HepG2 (cell line): Measurements from ENCODE around the gene ZXDC. TPM values are rescaled to one million over a fixed set of nuclear protein-coding genes. Genes with fewer than 3 reads are reported as not detected.

ENCODE experiments used
- CENPT ChIP-seq: sonication (generic); formaldehyde crosslinking; IDR thresholded peaks from 2 replicates; pipeline ENCODE4 v1.8.0; 2022; ENCODE audit warnings: low read depth, mild to moderate bottlenecking, moderate library complexity, missing genetic modification reagents
- HNRNPLL ChIP-seq: fragments of 200-400 bp; formaldehyde crosslinking; IDR thresholded peaks from 2 replicates; pipeline ENCODE4 v1.6.1; 2017; ENCODE audit warnings: mild to moderate bottlenecking, low read depth, low read length; ENCODE audit not compliant: poor library complexity, severe bottlenecking
- IKZF4 ChIP-seq: sonication (generic); formaldehyde crosslinking; IDR thresholded peaks from 2 replicates; pipeline ENCODE4 v1.5.1; 2020; ENCODE audit warnings: borderline replicate concordance, mild to moderate bottlenecking, low read depth, missing genetic modification reagents; ENCODE audit errors: not compliant biosample characterization
- KAT7 ChIP-seq: IDR thresholded peaks from 2 replicates; pipeline ENCODE4 v1.6.1; 2018; ENCODE audit warnings: borderline replicate concordance, missing compliant biosample characterization
- KDM2A ChIP-seq: sonication (generic); formaldehyde crosslinking; IDR thresholded peaks from 2 replicates; pipeline ENCODE4 v1.4.0; 2020; ENCODE audit warnings: low read depth, missing genetic modification reagents, borderline replicate concordance
- MAFG ChIP-seq: sonication (generic); formaldehyde crosslinking; IDR thresholded peaks from 2 replicates; pipeline ENCODE4 v1.5.1; 2020; ENCODE audit warnings: mild to moderate bottlenecking, missing genetic modification reagents
- MXI1 ChIP-seq: IDR thresholded peaks from 3 replicates; pipeline ENCODE4 v1.6.1; 2012; ENCODE audit warnings: low read depth, low read length, inconsistent platforms, borderline replicate concordance
- MYC ChIP-seq: sonication (generic); formaldehyde crosslinking; IDR thresholded peaks from 2 replicates; pipeline ENCODE4 v1.9.0; 2021; ENCODE audit warnings: missing genetic modification reagents, borderline replicate concordance
- POLR2G ChIP-seq: fragments of 200-400 bp; formaldehyde crosslinking; IDR thresholded peaks from 2 replicates; pipeline ENCODE4 v1.6.1; 2018; ENCODE audit warnings: mild to moderate bottlenecking, low read depth, low read length, moderate library complexity
- RAD51 ChIP-seq: fragments of 450-650 bp; IDR thresholded peaks from 2 replicates; pipeline ENCODE4 v1.6.1; 2016; ENCODE audit warnings: borderline replicate concordance
- RARG ChIP-seq: sonication (generic); formaldehyde crosslinking; IDR thresholded peaks from 2 replicates; pipeline ENCODE4 v1.4.0; 2020; ENCODE audit warnings: low read depth, mild to moderate bottlenecking, missing genetic modification reagents
- ZBTB7A ChIP-seq: sonication (generic); formaldehyde crosslinking; IDR thresholded peaks from 2 replicates; pipeline ENCODE4 v1.8.0; 2022; ENCODE audit warnings: mild to moderate bottlenecking, missing genetic modification reagents
- ZFYVE20 ChIP-seq: sonication (generic); formaldehyde crosslinking; IDR thresholded peaks from 2 replicates; pipeline ENCODE4 v1.8.0; 2023; ENCODE audit warnings: low read depth, mild to moderate bottlenecking, moderate library complexity, missing genetic modification reagents, borderline replicate concordance
- ZNF33B ChIP-seq: sonication (generic); formaldehyde crosslinking; IDR thresholded peaks from 2 replicates; pipeline ENCODE4 v1.5.1; 2020; ENCODE audit warnings: mild to moderate bottlenecking, missing genetic modification reagents
- ZNF746 ChIP-seq: sonication (generic); formaldehyde crosslinking; IDR thresholded peaks from 2 replicates; pipeline ENCODE4 v1.8.0; 2022; ENCODE audit warnings: mild to moderate bottlenecking, missing genetic modification reagents
- ZNF841 ChIP-seq: sonication (generic); formaldehyde crosslinking; IDR thresholded peaks from 2 replicates; pipeline ENCODE4 v1.8.1; 2023; ENCODE audit warnings: missing genetic modification reagents, borderline replicate concordance
- polyA plus RNA-seq, 8 experiments: library from polyadenylated mRNA; depleted of rRNA in 3 of 8; stranded (reverse) in 7 of 8; unstranded in 1 of 8; fragments of >200 nt; fragmentation: Illumina TruSeq in 4 of 8; extraction: Trizol in 4 of 8; gene quantifications; 2 replicates each; pipeline versions ENCODE4 v1.2.1 to v1.2.3, GENCODE V29; 2011 to 2016; ENCODE audit warnings: low read depth in 4 of 8, missing spikeins in 1 of 8, mixed read lengths in 1 of 8; ENCODE audit not compliant: insufficient read depth in 1 of 8
- total RNA-seq, 5 experiments: library from RNA; depleted of rRNA; stranded (reverse); fragments of >200 nt; fragmentation: Illumina TruSeq; extraction: Trizol; gene quantifications; 2 replicates each; pipeline ENCODE4 v1.2.3, GENCODE V29; 2016; ENCODE audit warnings: low read depth in 1 of 5
- TF ChIP-seq, protein P1 (sequence below), 2 experiments: fragments of 450-650 bp in 1 of 2; sonication (generic) in 1 of 2; formaldehyde crosslinking in 1 of 2; IDR thresholded peaks; 2 replicates each; pipeline versions ENCODE4 v1.6.1 to v1.8.0; 2016 to 2022; ENCODE audit warnings: antibody characterized with exemption in 1 of 2, mild to moderate bottlenecking in 1 of 2, missing genetic modification reagents in 1 of 2
- TF ChIP-seq, protein P2 (sequence below): sonication (generic); formaldehyde crosslinking; IDR thresholded peaks from 2 replicates; pipeline ENCODE4 v1.5.0; 2020; ENCODE audit warnings: missing genetic modification reagents

Gene ZXDC
- total and polyA plus RNA-seq, 2 of the 13 experiments (the other 11 are each of a cell fraction or from before 2014, with no cell fraction given) = 17.6 to 21.2 TPM

- TF ChIP-seq, protein P1, sequence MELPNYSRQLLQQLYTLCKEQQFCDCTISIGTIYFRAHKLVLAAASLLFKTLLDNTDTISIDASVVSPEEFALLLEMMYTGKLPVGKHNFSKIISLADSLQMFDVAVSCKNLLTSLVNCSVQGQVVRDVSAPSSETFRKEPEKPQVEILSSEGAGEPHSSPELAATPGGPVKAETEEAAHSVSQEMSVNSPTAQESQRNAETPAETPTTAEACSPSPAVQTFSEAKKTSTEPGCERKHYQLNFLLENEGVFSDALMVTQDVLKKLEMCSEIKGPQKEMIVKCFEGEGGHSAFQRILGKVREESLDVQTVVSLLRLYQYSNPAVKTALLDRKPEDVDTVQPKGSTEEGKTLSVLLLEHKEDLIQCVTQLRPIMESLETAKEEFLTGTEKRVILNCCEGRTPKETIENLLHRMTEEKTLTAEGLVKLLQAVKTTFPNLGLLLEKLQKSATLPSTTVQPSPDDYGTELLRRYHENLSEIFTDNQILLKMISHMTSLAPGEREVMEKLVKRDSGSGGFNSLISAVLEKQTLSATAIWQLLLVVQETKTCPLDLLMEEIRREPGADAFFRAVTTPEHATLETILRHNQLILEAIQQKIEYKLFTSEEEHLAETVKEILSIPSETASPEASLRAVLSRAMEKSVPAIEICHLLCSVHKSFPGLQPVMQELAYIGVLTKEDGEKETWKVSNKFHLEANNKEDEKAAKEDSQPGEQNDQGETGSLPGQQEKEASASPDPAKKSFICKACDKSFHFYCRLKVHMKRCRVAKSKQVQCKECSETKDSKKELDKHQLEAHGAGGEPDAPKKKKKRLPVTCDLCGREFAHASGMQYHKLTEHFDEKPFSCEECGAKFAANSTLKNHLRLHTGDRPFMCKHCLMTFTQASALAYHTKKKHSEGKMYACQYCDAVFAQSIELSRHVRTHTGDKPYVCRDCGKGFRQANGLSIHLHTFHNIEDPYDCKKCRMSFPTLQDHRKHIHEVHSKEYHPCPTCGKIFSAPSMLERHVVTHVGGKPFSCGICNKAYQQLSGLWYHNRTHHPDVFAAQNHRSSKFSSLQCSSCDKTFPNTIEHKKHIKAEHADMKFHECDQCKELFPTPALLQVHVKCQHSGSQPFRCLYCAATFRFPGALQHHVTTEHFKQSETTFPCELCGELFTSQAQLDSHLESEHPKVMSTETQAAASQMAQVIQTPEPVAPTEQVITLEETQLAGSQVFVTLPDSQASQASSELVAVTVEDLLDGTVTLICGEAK (IDR thresholded peaks at IDR 0.05) = no peak
- TF ChIP-seq, protein P1 (CRISPR knock-in tag; IDR thresholded peaks at IDR 0.05) = no peak
- no peak for TF ChIP-seq RAD51
- TF ChIP-seq KDM2A = peak; percentile 38; the same call in 1 of the 2 replicates
- peak; percentile 60; the same call in 1 of the 2 replicates for TF ChIP-seq KAT7 (CRISPR knock-in tag)
- no peak for TF ChIP-seq RARG
- TF ChIP-seq POLR2G = peak; percentile 54
- TF ChIP-seq IKZF4 (CRISPR knock-in tag) = no peak
- no peak for TF ChIP-seq ZBTB7A
- no peak for TF ChIP-seq MAFG (CRISPR knock-in tag)
- no peak for TF ChIP-seq ZNF841 (CRISPR knock-in tag)
- TF ChIP-seq HNRNPLL = no peak
- TF ChIP-seq CENPT (CRISPR knock-in tag) = no peak
- no peak for TF ChIP-seq ZNF33B (CRISPR knock-in tag)
- 0 out of 2 replicates have a peak, but pooled peaks have one; percentile 22 for TF ChIP-seq ZNF746 (CRISPR knock-in tag)
- TF ChIP-seq, protein P2, sequence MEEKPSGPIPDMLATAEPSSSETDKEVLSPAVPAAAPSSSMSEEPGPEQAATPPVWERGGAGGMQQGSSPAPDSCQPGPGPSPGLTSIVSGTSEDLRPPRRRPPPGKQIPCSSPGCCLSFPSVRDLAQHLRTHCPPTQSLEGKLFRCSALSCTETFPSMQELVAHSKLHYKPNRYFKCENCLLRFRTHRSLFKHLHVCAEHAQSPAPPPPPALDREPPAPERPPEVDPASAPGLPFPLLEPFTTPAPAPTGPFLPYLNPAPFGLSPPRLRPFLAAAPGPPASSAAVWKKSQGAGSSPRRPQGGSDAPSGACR (CRISPR knock-in tag) = no peak
- no peak for TF ChIP-seq MXI1
- TF ChIP-seq MYC = peak; percentile 14; the same call in 1 of the 2 replicates
- no peak for TF ChIP-seq ZFYVE20 (CRISPR knock-in tag)
Measured at GRCh38 chr3:126476166-126477060, 722 bp upstream of the ZXDC start (continued).
